ENCODE results near the gene LRRTM4.

- TF ChIP-seq, protein P1, sequence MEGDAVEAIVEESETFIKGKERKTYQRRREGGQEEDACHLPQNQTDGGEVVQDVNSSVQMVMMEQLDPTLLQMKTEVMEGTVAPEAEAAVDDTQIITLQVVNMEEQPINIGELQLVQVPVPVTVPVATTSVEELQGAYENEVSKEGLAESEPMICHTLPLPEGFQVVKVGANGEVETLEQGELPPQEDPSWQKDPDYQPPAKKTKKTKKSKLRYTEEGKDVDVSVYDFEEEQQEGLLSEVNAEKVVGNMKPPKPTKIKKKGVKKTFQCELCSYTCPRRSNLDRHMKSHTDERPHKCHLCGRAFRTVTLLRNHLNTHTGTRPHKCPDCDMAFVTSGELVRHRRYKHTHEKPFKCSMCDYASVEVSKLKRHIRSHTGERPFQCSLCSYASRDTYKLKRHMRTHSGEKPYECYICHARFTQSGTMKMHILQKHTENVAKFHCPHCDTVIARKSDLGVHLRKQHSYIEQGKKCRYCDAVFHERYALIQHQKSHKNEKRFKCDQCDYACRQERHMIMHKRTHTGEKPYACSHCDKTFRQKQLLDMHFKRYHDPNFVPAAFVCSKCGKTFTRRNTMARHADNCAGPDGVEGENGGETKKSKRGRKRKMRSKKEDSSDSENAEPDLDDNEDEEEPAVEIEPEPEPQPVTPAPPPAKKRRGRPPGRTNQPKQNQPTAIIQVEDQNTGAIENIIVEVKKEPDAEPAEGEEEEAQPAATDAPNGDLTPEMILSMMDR (conservative IDR thresholded peaks at IDR 0.05; ENCODE audit: low read depth in 2 of 2) = no peak
- TF ChIP-seq POLR2AphosphoS5 (IDR thresholded peaks at IDR 0.05; ENCODE audit: low read depth) (no peak), EZH2phosphoT487 (IDR thresholded peaks at IDR 0.05; ENCODE audit: unreplicated experiment) (no peak), EZH2 (IDR thresholded peaks at IDR 0.05; ENCODE audit: low read depth, unreplicated experiment) (no peak), ZNF114 (CRISPR knock-in tag; IDR thresholded peaks at IDR 0.05) (no peak), JUNB (IDR thresholded peaks at IDR 0.05; ENCODE audit: unreplicated experiment) (no peak), ZNF331 (CRISPR knock-in tag; IDR thresholded peaks at IDR 0.05; ENCODE audit: low read depth) (no peak), CREB1 (CRISPR knock-in tag; IDR thresholded peaks at IDR 0.05; ENCODE audit: low read depth) (no peak)
- TF ChIP-seq, protein P2, sequence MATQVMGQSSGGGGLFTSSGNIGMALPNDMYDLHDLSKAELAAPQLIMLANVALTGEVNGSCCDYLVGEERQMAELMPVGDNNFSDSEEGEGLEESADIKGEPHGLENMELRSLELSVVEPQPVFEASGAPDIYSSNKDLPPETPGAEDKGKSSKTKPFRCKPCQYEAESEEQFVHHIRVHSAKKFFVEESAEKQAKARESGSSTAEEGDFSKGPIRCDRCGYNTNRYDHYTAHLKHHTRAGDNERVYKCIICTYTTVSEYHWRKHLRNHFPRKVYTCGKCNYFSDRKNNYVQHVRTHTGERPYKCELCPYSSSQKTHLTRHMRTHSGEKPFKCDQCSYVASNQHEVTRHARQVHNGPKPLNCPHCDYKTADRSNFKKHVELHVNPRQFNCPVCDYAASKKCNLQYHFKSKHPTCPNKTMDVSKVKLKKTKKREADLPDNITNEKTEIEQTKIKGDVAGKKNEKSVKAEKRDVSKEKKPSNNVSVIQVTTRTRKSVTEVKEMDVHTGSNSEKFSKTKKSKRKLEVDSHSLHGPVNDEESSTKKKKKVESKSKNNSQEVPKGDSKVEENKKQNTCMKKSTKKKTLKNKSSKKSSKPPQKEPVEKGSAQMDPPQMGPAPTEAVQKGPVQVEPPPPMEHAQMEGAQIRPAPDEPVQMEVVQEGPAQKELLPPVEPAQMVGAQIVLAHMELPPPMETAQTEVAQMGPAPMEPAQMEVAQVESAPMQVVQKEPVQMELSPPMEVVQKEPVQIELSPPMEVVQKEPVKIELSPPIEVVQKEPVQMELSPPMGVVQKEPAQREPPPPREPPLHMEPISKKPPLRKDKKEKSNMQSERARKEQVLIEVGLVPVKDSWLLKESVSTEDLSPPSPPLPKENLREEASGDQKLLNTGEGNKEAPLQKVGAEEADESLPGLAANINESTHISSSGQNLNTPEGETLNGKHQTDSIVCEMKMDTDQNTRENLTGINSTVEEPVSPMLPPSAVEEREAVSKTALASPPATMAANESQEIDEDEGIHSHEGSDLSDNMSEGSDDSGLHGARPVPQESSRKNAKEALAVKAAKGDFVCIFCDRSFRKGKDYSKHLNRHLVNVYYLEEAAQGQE (IDR thresholded peaks at IDR 0.05; ENCODE audit: unreplicated experiment) = no peak
These were observed 712 bp upstream of the LRRTM4 start for GRCh38 chr2:77522888-77523287.
